HT-29 (cell line): ENCODE results near the gene SOX30. TPM values are rescaled to one million over a fixed set of nuclear protein-coding genes. Genes with fewer than 3 reads are reported as not detected.

Source experiments
- DNase-seq: peaks from one replicate; pipeline ENCODE4 v3.0.0-alpha.2; 2015; ENCODE audit warnings: low spot score
- total RNA-seq: library from RNA; depleted of rRNA; stranded (reverse); fragments of >200 nt; shearing (Covaris generic); gene quantifications from 2 replicates; pipeline ENCODE4 v1.2.3, GENCODE V29; 2014

Gene SOX30
- total RNA-seq, 1 experiment from 2014 or later = 0.15 TPM

GRCh38 chr5:157607371-157608161 lies 44.7 kb downstream of the SOX30 start:
- DNase-seq = peak; percentile 79

GRCh38 chr5:157606046-157606445 lies 46.2 kb downstream of the SOX30 start:
- DNase-seq = no peak

GRCh38 chr5:157603333-157604190 lies 48.7 kb downstream of the SOX30 start:
- peak; percentile 80 for DNase-seq

- no peak for DNase-seq
Observed at GRCh38 chr5:157602505-157602904, 49.7 kb downstream of the SOX30 start.

- no peak for DNase-seq
Observed at GRCh38 chr5:157600252-157600651, 52.0 kb downstream of the SOX30 start.

GRCh38 chr5:157599565-157599964 lies 52.7 kb downstream of the SOX30 start:
- DNase-seq = no peak

GRCh38 chr5:157598350-157598936 lies 53.8 kb downstream of the SOX30 start:
- DNase-seq = no peak

GRCh38 chr5:157597277-157597676 lies 55.0 kb downstream of the SOX30 start:
- DNase-seq = no peak

- DNase-seq = no peak
Observed at GRCh38 chr5:157596487-157596886, 55.8 kb downstream of the SOX30 start.

GRCh38 chr5:157594675-157595459 lies 57.4 kb downstream of the SOX30 start:
- no peak for DNase-seq

GRCh38 chr5:157594257-157594656 lies 58.0 kb downstream of the SOX30 start:
- DNase-seq = no peak

- no peak for DNase-seq
Observed at GRCh38 chr5:157593052-157593757, 59.0 kb downstream of the SOX30 start.

GRCh38 chr5:157592594-157592993 lies 59.6 kb downstream of the SOX30 start:
- no peak for DNase-seq

GRCh38 chr5:157590478-157590877 lies 61.8 kb downstream of the SOX30 start:
- DNase-seq = no peak

GRCh38 chr5:157584628-157585027 lies 67.6 kb downstream of the SOX30 start:
- no peak for DNase-seq

GRCh38 chr5:157582731-157583620 lies 69.3 kb downstream of the SOX30 start:
- DNase-seq = no peak

- no peak for DNase-seq
Observed at GRCh38 chr5:157581901-157582300, 70.3 kb downstream of the SOX30 start.

GRCh38 chr5:157578079-157578780 lies 74.0 kb downstream of the SOX30 start:
- DNase-seq = no peak

GRCh38 chr5:157576678-157577077 lies 75.6 kb downstream of the SOX30 start:
- DNase-seq = no peak
